Uterus (tissue), 4 donors: ENCODE measurements around the gene AXDND1. TPM values are rescaled to one million over a fixed set of nuclear protein-coding genes. Genes with fewer than 3 reads are reported as not detected.
A peak's percentile ranks its signal among the peaks of the same experiment; 100 is the strongest.

ENCODE experiments used
- DNase-seq, 2 donors: peaks; one replicate each; pipeline ENCODE4 v3.0.0-alpha.2; 2019 to 2020
- H3K27ac ChIP-seq, 2 donors: fragments of 200-600 bp; sonication (generic); 1 replicate in 1 of 2; 2 replicates in 1 of 2; pipeline ENCODE4 v1.5.1; 2016 to 2018
- H3K27me3 ChIP-seq, 2 donors: fragments of 200-600 bp; sonication (generic); one replicate each; pipeline ENCODE4 v1.5.1; 2018 to 2019; ENCODE audit warnings: control low read depth in 1 of 2
- H3K36me3 ChIP-seq, 2 donors: fragments of 200-600 bp; sonication (generic); one replicate each; pipeline ENCODE4 v1.5.1; 2019; ENCODE audit warnings: control low read depth in 1 of 2
- H3K4me1 ChIP-seq, 2 donors: fragments of 200-600 bp; sonication (generic); one replicate each; pipeline ENCODE4 v1.5.1; 2018 to 2019; ENCODE audit warnings: control low read depth in 1 of 2
- H3K4me3 ChIP-seq, 2 donors: fragments of 200-600 bp; sonication (generic); 1 replicate in 1 of 2; 2 replicates in 1 of 2; pipeline ENCODE4 v1.5.1; 2018 to 2019; ENCODE audit warnings: mild to moderate bottlenecking in 1 of 2
- H3K9me3 ChIP-seq, 2 donors: fragments of 200-600 bp; sonication (generic); one replicate each; pipeline ENCODE4 v1.5.1; 2019; ENCODE audit warnings: control low read depth in 1 of 2
- POLR2A ChIP-seq, 2 donors: fragments of 450-650 bp; IDR thresholded peaks; one replicate each; pipeline ENCODE4 v1.6.1; 2016; ENCODE audit warnings: antibody characterized with exemption in 2 of 2, mild to moderate bottlenecking in 1 of 2, moderate library complexity in 1 of 2
- intact Hi-C: fragments of 100-400 bp; cut with DNase I; formaldehyde crosslinking; loops from one replicate; pipeline ENCODE4 v1.15.1; 2023; ENCODE audit warnings: low total_unique reads
- small RNA-seq: library from RNA; depleted of rRNA; stranded (forward); fragments of <200 nt; gene quantifications from one replicate; pipeline ENCODE3, GENCODE V24; 2016
- total RNA-seq, 4 donors: library from RNA; depleted of rRNA in 3 of 4; stranded (reverse); fragments of >200 nt in 3 of 4; gene quantifications; one replicate each; pipeline versions ENCODE4 v1.1.0 to v1.2.4, GENCODE V29; 2014 to 2023
- TF ChIP-seq, protein P1 (sequence below), 4 experiments: fragments of 200-600 bp in 2 of 4; fragments of 450-650 bp in 2 of 4; sonication (generic) in 2 of 4; IDR thresholded peaks; one replicate each; pipeline ENCODE4 v1.5.1; 2016 to 2019; ENCODE audit warnings: antibody characterized with exemption in 4 of 4, mild to moderate bottlenecking in 2 of 4, moderate library complexity in 1 of 4
- donor health status: DM: yes; HTN: yes; CAD: no.

AXDND1 gene
- total RNA-seq, 4 donors from 2014 or later, result 0.34 to 1.8 (median 0.55) TPM; not detected in 1

DNA sequence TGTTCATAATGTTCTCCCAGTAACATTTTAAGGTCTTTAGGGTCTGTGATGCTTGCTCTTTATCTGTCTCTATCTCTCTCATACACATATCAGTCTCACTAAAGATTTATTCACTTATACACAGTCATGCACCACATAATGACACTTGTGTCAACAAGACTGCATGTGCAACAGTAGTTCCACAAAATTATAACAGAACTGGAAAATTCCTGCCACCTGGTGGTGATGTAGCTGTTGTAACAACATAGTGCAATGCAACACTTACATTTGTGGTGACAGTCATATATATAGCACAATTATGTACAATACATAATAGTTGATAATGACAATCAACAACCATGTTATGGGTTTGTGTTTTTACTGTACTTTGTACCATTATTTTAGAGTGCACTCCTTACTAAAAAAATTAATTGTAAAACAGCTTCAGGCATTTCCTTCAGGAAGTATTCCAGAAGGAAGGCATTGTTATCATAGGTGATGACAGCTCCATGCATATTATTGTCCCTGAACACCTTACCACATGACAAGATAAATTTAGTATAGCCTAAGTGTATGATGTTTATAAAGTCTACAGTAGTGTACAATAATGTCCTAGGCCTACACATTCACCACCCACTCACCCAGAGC, 234.0 kb downstream of the AXDND1 start:
- no peaks in the 10 kb centered on the region for H3K27me3 ChIP-seq
- intact Hi-C loops, result no loop called here
- no peak for TF ChIP-seq POLR2A (IDR thresholded peaks at IDR 0.05)
- TF ChIP-seq, protein P1, sequence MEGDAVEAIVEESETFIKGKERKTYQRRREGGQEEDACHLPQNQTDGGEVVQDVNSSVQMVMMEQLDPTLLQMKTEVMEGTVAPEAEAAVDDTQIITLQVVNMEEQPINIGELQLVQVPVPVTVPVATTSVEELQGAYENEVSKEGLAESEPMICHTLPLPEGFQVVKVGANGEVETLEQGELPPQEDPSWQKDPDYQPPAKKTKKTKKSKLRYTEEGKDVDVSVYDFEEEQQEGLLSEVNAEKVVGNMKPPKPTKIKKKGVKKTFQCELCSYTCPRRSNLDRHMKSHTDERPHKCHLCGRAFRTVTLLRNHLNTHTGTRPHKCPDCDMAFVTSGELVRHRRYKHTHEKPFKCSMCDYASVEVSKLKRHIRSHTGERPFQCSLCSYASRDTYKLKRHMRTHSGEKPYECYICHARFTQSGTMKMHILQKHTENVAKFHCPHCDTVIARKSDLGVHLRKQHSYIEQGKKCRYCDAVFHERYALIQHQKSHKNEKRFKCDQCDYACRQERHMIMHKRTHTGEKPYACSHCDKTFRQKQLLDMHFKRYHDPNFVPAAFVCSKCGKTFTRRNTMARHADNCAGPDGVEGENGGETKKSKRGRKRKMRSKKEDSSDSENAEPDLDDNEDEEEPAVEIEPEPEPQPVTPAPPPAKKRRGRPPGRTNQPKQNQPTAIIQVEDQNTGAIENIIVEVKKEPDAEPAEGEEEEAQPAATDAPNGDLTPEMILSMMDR (IDR thresholded peaks at IDR 0.05), result peak in 1 of 4 experiments; percentile 9
- DNase-seq, result no peak
- H3K4me3 ChIP-seq, result no peak overlapping the region
- H3K36me3 ChIP-seq, result no peaks in the 10 kb centered on the region
- H3K4me1 ChIP-seq, result no peaks in the 10 kb centered on the region
- no peaks in the 10 kb centered on the region for H3K9me3 ChIP-seq
- H3K27ac ChIP-seq, result no peak overlapping the region

DNA sequence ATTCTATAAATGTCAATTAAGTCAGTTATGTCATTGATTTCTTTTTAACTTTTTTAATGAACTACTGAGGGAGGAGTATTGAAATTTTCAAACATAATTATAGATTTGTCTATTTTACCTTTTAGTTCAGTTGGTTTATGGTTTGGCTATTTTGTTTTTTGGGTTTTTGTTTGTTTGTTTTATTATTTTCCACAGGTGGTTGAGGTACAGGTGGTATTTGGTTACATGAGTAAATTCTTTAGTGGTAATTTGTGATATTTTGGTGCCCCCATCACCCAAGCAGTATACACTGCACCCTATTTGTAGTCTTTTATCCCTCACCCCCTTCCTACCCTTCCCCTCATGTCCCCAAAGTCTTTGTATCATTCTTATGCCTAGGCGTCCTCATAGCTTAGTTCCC, 235.3 kb downstream of the AXDND1 start:
- Histone ChIP-seq H3K27ac (no peak overlapping the region), H3K4me1 (no peaks in the 10 kb centered on the region), H3K27me3 (no peaks in the 10 kb centered on the region), H3K9me3 (no peaks in the 10 kb centered on the region), H3K36me3 (no peaks in the 10 kb centered on the region), H3K4me3 (no peak overlapping the region)
- DNase-seq, result no peak
- TF ChIP-seq POLR2A (IDR thresholded peaks at IDR 0.05), result no peak
- intact Hi-C loops, result no loop called here

Small RNA genes lying within 50 kb of the gene (small RNA-seq; reads per million reads assigned to genes)
- gene MEF2AP1 (not detected), gene RNU5F-2P (not detected)

Other genes starting within 250 kb of the AXDND1 start
- 10 to 100 TPM; 10.3 to 33.1 (median 15.1) TPM for gene ABL2, start 136.3 kb upstream of the AXDND1 start, total RNA-seq
- 10 to 100 TPM in 2 of 4 donors, 1 to 10 TPM in 2; 4.9 to 34.6 (median 18.4) TPM for gene SOAT1, start 72.2 kb upstream of the AXDND1 start, total RNA-seq
- not detected for gene NPHS2, start 210.0 kb downstream of the AXDND1 start, total RNA-seq
- gene TDRD5, start 225.9 kb downstream of the AXDND1 start, total RNA-seq, result under 1 TPM in 1 of 4 donors, not detected in 3; 0.76 TPM